ENCODE results near the gene RGS10.

RGS10 gene

DNA sequence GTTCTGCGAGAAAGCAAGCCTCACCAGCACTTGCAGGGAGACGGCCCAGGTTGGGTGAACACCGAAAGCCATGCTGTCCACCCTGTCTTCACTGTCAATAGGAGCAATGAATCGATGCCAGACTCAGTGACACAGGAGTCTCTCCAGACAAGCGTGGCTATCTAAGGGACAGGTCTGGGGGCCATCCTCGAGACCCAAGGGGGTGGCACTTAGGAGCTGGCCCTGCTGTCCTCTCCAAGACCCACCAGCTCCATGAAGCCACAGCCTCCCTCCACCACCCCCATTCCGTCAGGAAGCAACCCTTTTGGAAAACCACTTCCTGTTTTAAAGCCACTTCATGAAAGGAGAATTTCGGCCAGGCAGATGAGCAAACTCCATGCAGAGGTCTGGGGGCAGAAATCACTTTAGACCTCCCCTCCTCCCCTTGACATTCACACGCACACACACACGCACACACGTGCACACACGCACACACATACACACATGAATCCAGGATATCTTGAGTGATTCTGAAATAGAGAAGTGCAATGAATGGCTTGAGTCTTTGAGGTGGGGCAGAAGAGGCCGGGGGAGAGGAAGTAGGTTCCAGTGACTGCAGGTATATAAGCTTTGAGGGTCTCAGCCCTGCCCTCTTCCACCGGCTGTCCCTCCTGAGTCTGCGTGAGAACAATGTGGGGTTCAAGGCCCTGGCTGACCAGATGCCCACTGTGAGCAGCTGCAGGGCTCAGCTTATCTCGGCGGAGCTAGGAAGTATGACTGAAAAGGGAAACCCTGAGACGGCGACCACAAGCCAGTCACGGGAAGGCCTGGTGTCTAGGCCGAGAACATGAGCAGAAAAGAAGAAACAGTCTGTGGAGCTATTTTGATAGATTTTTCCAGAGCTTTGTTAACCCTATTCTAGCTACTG lies 25.0 kb downstream of the RGS10 start:
- DNase-seq: peak; percentile 82

DNA sequence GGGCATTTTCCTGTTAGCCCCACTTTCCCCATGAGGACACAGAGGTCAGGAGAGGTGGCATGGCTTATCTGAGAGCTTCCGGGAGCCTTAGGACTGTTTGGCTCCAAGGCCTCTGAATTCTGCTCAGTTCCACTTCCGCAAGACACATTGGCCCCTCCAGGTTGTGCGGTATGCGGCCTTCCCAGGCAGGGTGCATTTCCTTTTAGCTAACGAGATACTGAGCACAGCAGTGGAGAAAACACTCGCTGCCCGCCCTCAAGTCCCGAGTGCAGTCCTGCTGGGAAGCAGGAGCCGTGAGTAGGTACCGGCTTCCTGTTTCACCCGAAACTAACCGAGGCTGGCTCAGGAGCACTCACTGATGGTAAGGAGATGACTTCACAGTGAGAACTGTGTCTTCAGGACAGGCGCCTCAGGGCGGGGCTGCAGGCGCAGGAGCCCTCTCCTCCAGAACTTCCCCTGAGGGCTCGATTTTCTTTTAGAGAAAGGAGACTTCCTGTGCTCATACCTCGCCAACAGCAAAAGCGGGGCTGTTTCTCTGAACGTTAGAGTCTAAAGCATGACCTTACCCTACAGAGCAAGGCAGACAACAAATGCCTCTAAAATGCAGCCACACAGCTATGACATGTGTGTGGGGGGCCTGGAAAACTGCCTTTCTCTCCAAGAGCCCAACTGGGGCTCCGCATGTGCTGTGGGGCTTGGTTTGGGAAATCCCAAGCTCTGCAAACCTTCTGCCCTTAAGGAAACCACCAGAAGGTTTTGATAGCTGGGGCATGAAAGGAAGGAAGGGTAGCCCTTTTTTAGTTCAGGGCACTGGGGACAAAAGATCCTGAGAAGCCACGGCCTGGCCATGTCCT lies 25.9 kb downstream of the RGS10 start:
- DNase-seq: peak; percentile 76

DNA sequence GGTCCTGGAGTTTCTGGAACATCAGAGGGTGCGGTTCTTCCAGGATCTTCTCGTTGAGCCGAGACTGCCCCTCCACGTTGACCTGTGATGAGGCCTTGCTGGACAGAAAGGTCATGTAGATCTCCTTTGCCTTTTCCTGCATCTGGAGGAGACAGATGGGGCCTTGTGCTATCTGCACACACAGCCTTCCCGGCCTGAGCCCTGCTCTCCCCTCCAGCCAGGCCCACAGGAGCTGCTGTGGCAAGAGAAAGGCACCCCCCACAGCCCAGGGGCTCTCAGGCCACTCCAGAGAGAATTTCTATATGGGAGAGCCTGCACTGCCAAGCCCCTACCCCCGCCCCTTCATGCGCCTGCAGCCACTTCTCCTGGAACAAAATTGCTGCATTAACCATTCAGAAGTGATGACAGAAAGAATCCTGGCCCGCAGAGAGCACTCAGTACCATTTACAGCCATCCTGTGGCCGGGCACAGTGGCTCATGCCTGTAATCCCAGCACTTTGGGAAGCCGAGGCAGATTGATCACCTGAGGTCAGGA lies 26.9 kb downstream of the RGS10 start:
- no peak for DNase-seq

DNA sequence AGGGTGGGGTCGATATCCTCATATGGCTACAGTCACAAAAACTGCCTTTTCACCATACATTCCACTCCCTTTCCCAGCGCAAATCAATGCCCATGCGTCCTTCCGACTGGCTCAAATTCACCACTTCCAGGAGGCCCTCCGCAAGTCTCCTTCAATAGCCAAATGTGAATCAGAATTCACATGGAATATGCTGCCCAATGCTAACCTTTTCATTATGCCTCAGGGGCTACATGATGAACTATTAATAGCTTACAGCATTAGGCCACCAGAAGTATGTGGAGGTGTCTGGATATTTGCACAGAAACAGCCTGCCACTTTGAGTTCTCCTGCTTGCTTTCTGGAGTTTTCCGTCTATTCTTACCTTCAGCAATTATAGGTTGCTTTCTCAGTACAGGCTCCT lies 27.7 kb downstream of the RGS10 start:
- no peak for DNase-seq

DNA sequence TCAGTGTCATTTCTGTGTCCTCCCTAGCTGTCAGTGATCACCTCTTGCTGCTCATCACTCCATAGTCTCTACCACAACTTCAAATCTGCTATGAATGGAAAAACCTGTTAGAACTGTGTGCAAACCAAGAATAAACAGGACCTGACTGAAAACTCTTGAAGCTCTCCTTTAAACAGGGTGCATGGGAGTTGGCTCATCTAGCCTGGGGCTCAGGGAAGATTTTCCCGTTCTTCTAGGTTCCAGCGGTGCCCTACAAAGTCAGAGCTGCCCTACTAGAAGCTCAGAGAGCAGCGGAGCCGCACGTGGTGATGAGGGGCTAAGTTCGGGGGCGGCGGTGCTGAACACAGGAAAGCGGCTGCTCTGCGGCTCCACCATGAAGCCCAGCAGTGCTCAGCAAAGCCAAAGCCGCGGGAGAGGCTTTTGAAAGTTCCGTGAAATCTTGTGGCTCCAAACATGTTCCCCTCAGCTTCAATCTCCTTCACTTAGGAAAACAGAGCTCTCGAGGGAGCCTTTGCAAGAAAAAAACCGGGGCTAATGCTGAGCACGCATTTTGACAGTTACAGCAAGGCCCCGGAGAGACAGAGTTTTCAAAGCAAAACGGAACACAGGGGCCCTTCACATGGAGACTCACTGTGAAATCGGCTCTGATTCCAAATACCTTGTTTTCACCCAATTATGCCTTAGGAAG lies 30.5 kb downstream of the RGS10 start:
- DNase-seq: no peak

DNA sequence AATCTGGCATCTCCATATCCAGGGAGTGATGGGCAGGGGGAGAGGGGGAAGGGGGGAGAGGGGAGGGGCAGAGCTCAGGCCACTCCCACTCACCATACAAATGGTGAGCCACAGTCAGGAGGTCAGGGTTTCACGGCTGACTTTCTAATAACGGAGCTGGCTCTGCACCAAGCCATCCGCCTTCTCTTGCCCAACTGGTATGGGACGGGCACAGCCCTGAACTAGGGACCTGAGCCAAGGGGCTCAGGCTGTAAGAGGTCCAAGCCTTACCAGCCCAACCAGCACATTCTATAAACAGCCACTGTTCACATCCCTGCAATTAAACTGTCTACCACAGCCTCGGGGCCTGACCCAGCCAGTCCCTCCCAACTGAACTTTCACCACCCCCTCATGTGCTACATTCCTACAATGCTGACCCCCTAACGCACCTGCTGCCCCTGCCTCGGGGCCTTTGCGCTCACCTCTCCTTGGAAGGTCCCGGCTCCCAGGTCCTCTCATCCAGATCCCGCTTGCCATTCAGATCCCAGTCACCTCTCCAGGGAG lies 32.5 kb downstream of the RGS10 start:
- no peak for DNase-seq

DNA sequence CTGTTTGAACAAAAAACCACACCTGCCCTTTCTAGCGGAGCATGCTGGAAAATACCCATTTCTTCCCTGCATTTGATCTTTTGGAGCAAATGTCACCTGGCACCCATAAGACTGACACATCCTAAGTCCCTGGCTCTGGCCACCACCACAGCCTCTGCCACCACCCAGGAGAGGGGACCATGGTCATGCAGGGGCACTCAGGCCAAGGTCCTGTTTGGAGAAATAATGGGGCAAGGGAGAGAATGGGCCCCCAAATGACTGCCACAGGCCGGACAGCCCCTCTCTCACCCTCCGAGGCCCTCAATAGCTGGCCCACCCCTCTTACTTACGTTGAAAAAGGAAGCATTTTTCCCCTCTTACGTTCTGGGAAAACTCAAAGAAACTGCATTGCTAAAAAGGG lies 35.4 kb downstream of the RGS10 start:
- DNase-seq: no peak

DNA sequence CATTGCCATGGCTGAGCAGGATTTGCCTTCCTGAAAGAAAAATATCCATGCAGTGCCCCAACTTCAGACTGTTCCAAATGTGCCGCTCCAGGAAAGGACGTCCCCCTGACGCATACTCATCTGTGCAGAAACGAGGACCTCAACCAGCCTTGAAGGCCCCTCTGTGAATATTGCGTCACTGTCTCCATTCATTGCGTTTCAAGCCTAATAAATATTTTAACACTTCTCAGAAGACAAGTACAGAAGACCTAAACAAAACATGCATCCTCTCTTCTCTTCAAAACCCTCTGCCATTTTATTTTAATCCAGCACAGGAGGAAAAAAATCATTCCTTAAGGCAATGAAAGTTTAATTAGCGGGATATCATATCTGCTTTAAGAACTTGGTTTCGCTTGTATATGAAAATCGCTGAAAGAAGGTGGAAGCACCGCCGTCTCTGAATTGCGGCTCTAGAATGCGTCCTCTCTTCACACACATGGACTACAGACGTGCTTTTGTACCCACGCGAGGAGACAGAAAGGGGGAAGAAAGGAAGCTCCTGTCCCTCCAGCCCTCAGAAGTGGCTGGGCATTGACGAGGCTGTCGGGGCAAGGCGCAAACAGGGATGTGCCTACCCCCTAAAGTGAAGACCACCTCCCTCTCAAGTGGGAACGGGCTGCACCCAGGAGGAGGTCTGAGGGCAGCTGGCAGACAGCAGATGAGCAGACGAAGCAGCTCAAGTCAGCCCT lies 36.8 kb downstream of the RGS10 start:
- DNase-seq: no peak

DNA sequence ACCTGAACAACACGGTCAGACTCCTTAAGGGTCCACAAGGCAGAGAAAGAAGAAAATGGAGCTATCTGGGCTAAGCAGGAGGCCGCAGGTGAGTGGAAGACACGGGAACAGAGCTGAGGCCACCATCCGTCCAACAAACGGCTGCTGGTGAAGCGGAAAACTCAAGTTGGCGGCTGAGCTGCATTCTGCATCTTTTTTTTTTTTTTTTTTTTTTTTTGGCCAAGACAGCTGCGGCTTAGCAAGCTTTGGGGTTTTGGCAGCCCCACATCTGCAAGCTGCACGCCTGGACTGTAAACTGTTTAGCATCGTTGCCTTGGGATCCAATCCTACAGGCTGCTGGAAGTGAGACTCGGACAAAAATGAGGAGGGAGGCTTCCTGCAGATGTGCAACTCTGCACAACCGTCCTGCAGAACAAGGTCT lies 37.4 kb downstream of the RGS10 start:
- DNase-seq: no peak

DNA sequence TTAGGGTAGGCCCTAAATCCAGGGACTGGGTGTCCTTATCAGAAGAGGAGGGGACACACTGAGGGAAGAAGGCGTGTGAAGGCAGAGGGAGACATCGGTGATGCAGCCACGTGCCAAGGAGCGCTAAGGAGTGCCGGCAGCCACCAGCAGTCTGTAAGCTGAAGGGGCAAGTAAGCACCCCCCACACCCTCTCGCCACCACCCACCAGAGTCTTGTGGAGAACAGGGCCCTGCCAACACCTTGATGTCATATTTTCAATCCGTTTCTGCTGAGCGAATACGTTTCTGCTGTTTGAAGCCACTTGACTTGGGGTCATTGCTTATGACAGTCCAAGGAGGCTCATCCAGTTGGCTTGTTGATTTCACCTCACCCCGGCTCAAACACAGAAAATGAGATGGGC lies 37.9 kb downstream of the RGS10 start:
- no peak for DNase-seq

DNA sequence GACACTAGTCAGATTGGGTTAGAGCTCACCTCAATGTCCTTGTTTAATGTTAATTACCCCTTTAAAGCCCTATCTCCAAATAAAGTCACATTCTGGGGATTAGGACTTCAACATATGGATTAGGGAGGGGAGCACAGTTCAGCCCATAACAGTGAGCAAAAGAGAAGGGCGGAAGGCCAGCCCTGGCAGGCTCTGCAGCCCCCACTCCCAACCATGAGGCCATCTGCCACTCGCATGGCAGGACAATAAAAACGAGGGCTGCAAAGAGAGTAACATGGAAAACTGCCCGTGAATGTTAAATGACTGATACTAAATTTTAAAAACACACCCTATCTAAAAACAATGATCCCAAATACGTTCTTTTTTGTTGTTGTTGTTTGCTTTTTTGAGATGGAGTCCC lies 38.7 kb downstream of the RGS10 start:
- no peak for DNase-seq

DNA sequence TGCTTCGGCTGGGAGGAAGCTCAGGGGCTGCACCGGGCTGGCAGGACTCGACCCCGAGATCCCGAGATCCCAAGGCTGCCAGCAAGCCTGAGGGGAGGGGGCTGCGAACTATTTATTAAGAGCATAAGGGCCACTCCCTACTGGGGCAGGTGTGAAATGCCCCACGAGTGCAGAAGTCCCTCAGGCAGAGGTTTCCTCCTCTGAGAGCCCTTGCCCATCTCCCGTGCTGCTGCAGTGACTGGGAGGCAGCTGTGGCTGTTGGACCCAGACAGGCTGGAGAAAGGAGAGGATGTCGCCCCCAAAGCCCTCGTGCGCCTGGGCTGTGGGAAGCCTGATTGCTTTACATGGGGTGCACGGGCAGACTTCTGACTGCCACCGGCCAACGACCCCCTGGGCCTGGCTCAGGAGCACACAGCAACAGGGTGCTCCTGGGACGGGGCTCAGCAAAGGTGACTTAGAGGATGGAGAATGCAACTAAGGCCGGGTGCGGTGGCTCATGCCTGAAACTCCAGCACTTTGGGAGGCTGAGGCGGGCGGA lies 39.8 kb downstream of the RGS10 start:
- no peak for DNase-seq

DNA sequence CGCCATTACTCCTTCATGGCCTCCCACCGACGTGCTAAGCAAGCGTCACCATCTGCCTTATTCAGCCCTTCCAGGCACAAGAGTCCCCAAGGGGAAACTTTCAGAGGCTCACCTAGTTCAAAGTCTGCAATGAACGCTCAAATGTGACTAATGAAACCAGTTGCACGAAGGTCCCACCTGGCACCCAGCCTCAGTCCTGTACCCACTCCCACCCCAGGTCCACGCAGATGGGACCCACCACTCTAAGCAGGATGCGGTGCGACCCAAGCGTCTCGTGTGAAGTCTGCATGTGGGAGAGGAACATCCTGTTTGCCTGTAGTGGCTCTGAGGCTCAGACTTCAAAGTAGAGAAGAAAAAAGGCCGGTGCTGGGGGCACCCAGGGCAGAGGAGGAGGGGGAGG lies 40.3 kb downstream of the RGS10 start:
- peak; percentile 83 for DNase-seq

DNA sequence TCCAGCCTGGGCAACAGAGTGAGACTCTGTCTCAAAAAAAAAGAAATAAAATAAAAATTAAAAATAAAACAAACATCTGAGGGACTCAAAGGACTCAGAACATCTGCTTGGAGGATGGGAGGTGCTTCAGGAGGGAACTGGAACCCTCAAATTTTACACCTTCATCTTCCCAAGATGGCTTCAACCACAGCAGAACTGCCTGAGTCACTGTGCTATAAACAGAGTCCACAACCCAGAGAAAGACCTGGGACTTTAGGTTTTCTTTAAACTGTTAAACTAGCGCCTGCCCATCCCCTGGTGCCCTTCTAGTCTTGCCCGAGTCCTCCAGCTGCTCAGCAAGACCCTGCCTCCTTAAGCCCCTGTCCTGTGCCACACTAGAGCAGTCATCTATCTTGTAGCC lies 40.8 kb downstream of the RGS10 start:
- DNase-seq: no peak

DNA sequence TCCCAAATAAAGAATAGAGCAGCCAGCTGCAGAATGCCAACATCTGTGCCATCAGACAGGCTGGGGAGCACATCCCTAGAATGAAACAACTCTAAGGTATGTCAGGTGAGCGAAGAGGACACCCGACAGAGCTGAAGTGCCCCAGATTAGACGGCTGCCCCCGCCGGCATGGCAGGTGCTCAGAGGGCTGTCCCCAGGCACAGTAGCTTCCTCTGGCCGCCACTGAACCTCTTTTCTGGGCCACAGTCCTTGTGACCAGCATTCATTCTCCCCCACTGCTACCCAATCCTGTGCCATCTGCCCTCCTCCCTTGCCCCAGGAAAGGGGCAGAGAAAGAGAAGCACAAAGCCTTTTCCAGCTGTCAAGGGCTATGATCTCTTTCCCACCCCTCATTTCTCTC lies 41.7 kb downstream of the RGS10 start:
- DNase-seq: no peak

DNA sequence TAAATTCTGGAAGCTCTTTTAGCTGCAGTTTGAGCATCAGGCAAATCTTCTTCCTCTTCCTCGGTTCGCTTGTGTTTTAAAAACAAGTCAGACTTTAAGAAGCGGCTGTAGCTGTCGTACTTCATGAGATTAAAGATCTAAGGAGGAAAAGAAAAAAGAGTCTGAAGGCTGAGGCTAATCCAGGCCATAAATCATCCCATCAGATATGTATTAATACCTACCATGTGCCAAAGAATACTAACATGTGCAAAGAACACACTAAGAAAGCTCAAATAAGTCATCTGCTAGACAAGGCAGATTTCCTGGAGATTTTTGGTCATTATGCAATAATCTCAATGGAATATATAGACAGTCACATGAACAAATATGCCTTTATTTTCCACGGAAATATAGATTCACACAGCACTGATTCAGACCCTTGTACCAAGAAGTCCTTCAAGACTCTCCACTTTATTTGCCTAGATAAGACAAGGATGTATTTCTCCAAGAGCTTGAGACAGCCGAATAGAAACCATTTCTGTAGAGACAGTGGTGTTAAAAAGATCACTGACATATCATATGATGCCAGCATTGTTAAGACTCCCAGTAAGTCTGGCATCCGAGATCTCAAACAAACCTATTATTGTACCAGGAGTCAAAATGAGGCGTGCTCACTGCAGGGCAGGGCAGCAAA lies 42.3 kb downstream of the RGS10 start:
- DNase-seq: no peak

DNA sequence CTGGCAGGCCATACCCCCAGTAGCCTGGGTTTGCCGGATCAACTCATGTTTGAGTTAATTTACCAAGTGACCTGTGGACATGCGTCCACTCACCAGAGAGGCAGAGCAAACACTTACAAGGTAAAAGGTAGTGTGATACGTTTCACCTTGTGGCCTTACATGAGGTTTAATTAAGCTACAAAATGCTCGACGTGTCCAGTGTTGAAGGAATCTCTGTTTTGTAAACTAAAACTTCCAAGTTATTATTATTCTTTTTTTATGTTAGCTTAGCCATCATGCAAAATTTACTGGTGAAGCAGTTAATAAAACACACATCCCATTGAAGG lies 42.9 kb downstream of the RGS10 start:
- DNase-seq: no peak

DNA sequence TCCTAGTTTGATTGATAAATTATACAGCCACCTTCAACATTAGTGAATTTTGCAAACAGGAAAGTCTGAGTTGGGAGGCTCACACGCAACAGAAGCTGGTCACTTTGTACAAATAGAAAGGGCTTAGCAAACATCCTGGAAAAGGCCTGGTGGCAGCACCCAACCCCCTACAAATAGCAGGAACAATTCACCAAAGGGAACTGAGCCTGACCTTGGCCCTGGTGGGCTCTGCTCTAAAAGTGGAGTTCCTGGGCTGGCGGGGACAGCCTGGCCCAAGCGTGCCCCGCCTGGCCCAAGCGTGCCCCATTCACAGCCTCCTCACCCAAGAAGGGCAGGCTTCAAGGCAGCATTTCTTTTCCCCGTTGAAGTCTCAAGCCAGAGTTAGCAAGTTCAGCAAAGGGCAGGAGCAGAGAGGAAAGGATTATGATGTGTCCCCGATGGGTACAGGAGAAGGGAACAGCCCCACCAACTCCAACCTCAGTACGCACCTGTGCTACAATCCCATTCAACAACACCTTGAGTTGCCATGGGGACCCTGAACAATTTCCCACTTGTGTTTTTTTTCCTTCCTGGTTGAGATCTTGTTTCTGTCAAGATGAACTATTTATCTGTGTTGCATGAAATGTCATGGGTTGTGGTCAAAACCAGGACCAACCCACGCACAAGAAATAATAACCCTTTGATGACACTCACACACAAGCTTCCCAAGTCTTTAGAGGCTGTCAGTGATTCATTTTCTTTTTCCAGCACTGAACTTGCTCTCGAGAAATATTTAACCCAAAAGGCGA lies 43.4 kb downstream of the RGS10 start:
- no peak for DNase-seq

DNA sequence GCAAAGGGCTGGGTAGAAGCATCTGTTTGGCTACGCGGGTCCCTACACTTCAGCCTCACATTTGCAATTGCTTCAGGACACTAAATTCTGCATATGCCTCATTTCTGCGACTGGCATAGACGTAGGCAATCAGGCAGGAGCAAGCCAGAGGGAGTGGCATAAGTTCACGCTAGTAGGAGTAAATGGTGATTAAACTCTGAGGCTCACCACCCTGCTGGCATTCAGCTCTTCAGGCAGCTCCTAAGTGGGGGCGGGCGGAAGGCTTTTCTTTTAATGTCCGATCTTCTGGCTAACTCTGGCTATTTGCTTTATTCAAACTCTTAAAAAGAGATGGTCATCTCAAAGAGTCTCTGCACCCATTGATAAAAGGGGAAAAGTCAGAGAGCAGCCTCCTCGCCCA lies 45.3 kb downstream of the RGS10 start:
- DNase-seq: no peak

DNA sequence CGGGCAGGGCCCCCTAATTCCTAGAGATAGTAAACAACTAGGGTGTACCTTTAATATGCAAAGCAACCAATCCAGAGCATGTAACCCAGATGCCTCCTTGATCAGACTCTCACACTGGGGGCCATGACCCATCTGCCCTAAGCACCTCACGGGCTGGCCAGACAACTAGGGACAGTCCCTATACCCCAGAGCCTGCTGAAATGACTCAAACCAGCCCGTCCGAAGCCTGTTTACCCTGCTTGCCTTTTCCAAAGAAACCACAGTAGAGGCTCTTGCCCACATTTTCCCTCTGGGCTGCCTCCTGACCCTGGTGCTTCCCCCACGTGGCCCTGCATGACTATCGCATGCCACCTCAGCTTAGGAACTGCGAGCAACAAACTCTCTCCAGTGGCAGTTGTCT lies 46.2 kb downstream of the RGS10 start:
- DNase-seq: peak; percentile 80

DNA sequence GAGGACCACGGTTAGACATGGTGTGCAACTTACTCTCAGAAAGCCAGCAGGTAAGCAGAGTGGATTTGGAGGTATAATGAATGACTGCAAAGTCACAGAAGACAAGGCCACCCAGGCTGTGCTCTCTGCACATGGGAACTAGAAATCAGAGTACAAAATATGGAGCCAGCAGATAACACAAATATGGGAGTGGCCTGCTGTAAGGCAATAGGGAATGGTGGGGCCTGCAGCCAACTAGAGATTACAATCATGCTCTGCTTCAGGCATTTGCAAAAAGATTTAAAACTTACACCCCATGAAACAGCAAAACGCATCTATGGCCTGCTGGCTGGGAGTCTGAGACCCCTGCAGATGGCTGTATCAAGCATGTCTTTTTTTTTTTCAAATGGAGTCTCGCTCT lies 47.0 kb downstream of the RGS10 start:
- no peak for DNase-seq

Data from activated CD8-positive, alpha-beta memory T cell treated with anti-CD3 and anti-CD28 coated beads, Interleukin-2, amount 50 U/mL, for 48 hours (primary cell).